Posterior vena cava (tissue), 2 donors: Measurements from ENCODE around the gene PNLIPRP1. TPM values are rescaled to one million over a fixed set of nuclear protein-coding genes. Genes with fewer than 3 reads are reported as not detected.

Source experiments
- total RNA-seq, 2 donors: library from RNA; stranded (reverse); fragmentation: NEBNext Ultra II Directional; extraction: Animal tissue kit (Norgen Biotek cat#: 25700); gene quantifications; one replicate each; pipeline ENCODE4 v1.2.1, GENCODE V29; 2021
- donor health status: DM: yes; HTN: yes; CAD: no.
- donor health status: DM: yes; HTN: yes; CAD: no.

Gene PNLIPRP1
- total RNA-seq, 2 donors from 2014 or later: 1.1 TPM; not detected in 1

Other genes starting within 250 kb of the PNLIPRP1 start
- not detected for gene PNLIPRP3, start 163.1 kb upstream of the PNLIPRP1 start, total RNA-seq
- gene PNLIP, start 45.0 kb upstream of the PNLIPRP1 start, total RNA-seq: 1 to 10 TPM in 1 of 2 donors, not detected in 1; 4.8 TPM
- 1 to 10 TPM in 1 of 2 donors, not detected in 1; 1.3 TPM for gene PNLIPRP2, start 30.0 kb downstream of the PNLIPRP1 start, total RNA-seq
- 10 to 100 TPM; 20.5 to 20.8 TPM for gene HSPA12A, start 151.6 kb downstream of the PNLIPRP1 start, total RNA-seq